Natural killer cell treated with Interleukin-12 subunit alpha and Interleukin-12 subunit beta and Interleukin-15 and Interleukin-18, amount 100 ng/mL, for 72 hours (primary cell): ENCODE measurements around the gene OR51I1. TPM values are rescaled to one million over a fixed set of nuclear protein-coding genes. Genes with fewer than 3 reads are reported as not detected.

ENCODE experiments used
- ATAC-seq, 2 donors: fragments of 150-1000 bp; cut with Tn5 transposase in 1 of 2; sonication (Bioruptor Pico), chemical (Tn5 transposase) in 1 of 2; 2 replicates each; pipeline ENCODE4 v1.10.0; 2021
- DNase-seq: peaks from one replicate; pipeline ENCODE4 v3.0.0; 2022; ENCODE audit warnings: low spot score
- H3K27ac Mint-ChIP-seq, 2 donors: 1 replicate in 1 of 2; 2 replicates in 1 of 2; pipeline ENCODE4 v1.8.0; 2022; ENCODE audit warnings: mixed read lengths in 2 of 2, mild to moderate bottlenecking in 1 of 2, moderate library complexity in 1 of 2
- H3K27me3 Mint-ChIP-seq, 2 donors: 1 replicate in 1 of 2; 2 replicates in 1 of 2; pipeline ENCODE4 v1.8.0; 2022; ENCODE audit warnings: mixed read lengths in 2 of 2
- H3K36me3 Mint-ChIP-seq: one replicate; pipeline ENCODE4 v1.8.0; 2022; ENCODE audit warnings: mixed read lengths
- H3K4me1 Mint-ChIP-seq, 2 donors: 1 replicate in 1 of 2; 2 replicates in 1 of 2; pipeline ENCODE4 v1.8.0; 2022; ENCODE audit warnings: low read depth in 2 of 2, mixed read lengths in 2 of 2, mild to moderate bottlenecking in 1 of 2
- H3K4me3 Mint-ChIP-seq: one replicate; pipeline ENCODE4 v1.8.0; 2022; ENCODE audit warnings: mixed read lengths
- H3K9me3 Mint-ChIP-seq: 2 replicates; pipeline ENCODE4 v1.8.0; 2022; ENCODE audit warnings: mixed read lengths
- total RNA-seq, 2 donors: library from RNA; stranded (reverse); gene quantifications; one replicate each; pipeline ENCODE4 v1.2.3, GENCODE V29; 2022

OR51I1 gene
- total RNA-seq, 2 donors from 2014 or later, result not detected

GRCh38 chr11:5423131-5423530 is 18.2 kb downstream of the OR51I1 start:
- no peak overlapping the region for H3K27ac Mint-ChIP-seq
- ATAC-seq (no peak), DNase-seq (no peak)
- peaks cover 18 to 27% of the 10 kb centered on the region in 2 donors for H3K27me3 Mint-ChIP-seq
- H3K4me3 Mint-ChIP-seq, result no peak overlapping the region
- no peaks in the 10 kb centered on the region for H3K4me1 Mint-ChIP-seq
- peaks cover 4% of the 10 kb centered on the region for H3K9me3 Mint-ChIP-seq
- no peaks in the 10 kb centered on the region for H3K36me3 Mint-ChIP-seq

- no peak for ATAC-seq
- Mint-ChIP-seq H3K4me3 (no peak within 1 kb of the TSS), H3K36me3 (no peaks in the 10 kb centered on the region), H3K4me1 (no peaks in the 10 kb centered on the region), H3K27ac (no peak within 1 kb of the TSS), H3K27me3 (peaks cover 14 to 20% of the 10 kb centered on the region in 2 donors), H3K9me3 (peaks cover 4% of the 10 kb centered on the region)
- no peak for DNase-seq
Observed at GRCh38 chr11:5421811-5422210, 19.5 kb downstream of the OR51I1 start, which contains the start of gene OR51Q1. TSS of gene OR51Q1 (plus strand) at chr11:5422111. CDS start at chr11:5422201, 90 bp downstream.

GRCh38 chr11:5420993-5421392 is 20.3 kb downstream of the OR51I1 start:
- H3K36me3 Mint-ChIP-seq, result no peaks in the 10 kb centered on the region
- H3K4me1 Mint-ChIP-seq, result no peaks in the 10 kb centered on the region
- H3K27ac Mint-ChIP-seq, result no peak overlapping the region
- peaks cover 13 to 20% of the 10 kb centered on the region in 2 donors for H3K27me3 Mint-ChIP-seq
- ATAC-seq (no peak), DNase-seq (no peak)
- H3K4me3 Mint-ChIP-seq, result no peak overlapping the region
- H3K9me3 Mint-ChIP-seq, result peaks cover 4% of the 10 kb centered on the region

GRCh38 chr11:5405173-5405572 is 36.1 kb downstream of the OR51I1 start:
- Mint-ChIP-seq H3K27me3 (peaks cover 12 to 30% of the 10 kb centered on the region in 2 donors), H3K4me3 (no peak overlapping the region), H3K36me3 (no peaks in the 10 kb centered on the region), H3K9me3 (peaks cover 10% of the 10 kb centered on the region), H3K4me1 (no peaks in the 10 kb centered on the region), H3K27ac (no peak overlapping the region)
- ATAC-seq (no peak), DNase-seq (no peak)

GRCh38 chr11:5398936-5399335 is 42.4 kb downstream of the OR51I1 start:
- Mint-ChIP-seq H3K27ac (no peak overlapping the region), H3K4me1 (no peaks in the 10 kb centered on the region), H3K4me3 (no peak overlapping the region), H3K36me3 (no peaks in the 10 kb centered on the region), H3K27me3 (peaks cover 0 to 3% of the 10 kb centered on the region in 2 donors), H3K9me3 (peaks cover 10% of the 10 kb centered on the region)
- no peak for ATAC-seq
- no peak for DNase-seq

- Mint-ChIP-seq H3K27me3 (peaks cover 0 to 3% of the 10 kb centered on the region in 2 donors), H3K4me1 (no peaks in the 10 kb centered on the region), H3K4me3 (no peak overlapping the region), H3K9me3 (peaks cover 3% of the 10 kb centered on the region), H3K27ac (no peak overlapping the region), H3K36me3 (no peaks in the 10 kb centered on the region)
- no peak for ATAC-seq
- DNase-seq, result no peak
Observed at GRCh38 chr11:5394091-5394490, 47.2 kb downstream of the OR51I1 start.

Other genes with a start within 250 kb of the OR51I1 start
- gene OR51V1, start 240.8 kb downstream of the OR51I1 start, total RNA-seq, result not detected
- gene HBB, start 214.4 kb downstream of the OR51I1 start, total RNA-seq, result not detected
- gene HBD, start 207.0 kb downstream of the OR51I1 start, total RNA-seq, result not detected
- gene HBG1, start 191.7 kb downstream of the OR51I1 start, total RNA-seq, result not detected
- gene HBG2, start 186.7 kb downstream of the OR51I1 start, total RNA-seq, result not detected
- gene HBE1, start 171.6 kb downstream of the OR51I1 start, total RNA-seq, result not detected
- not detected for gene OR51B4, start 139.6 kb downstream of the OR51I1 start, total RNA-seq
- not detected for gene OR51B2, start 117.2 kb downstream of the OR51I1 start, total RNA-seq
- gene OR51B5, start 98.0 kb downstream of the OR51I1 start, total RNA-seq, result not detected
- gene OR51B6, start 90.0 kb downstream of the OR51I1 start, total RNA-seq, result not detected
- not detected for gene OR51M1, start 57.7 kb downstream of the OR51I1 start, total RNA-seq
- not detected for gene OR51Q1, start 19.4 kb downstream of the OR51I1 start, total RNA-seq
- not detected for gene OR51I2, start 7.8 kb upstream of the OR51I1 start, total RNA-seq
- not detected for gene OR52D1, start 47.2 kb upstream of the OR51I1 start, total RNA-seq
- gene UBQLN3, start 68.4 kb upstream of the OR51I1 start, total RNA-seq, result not detected
- gene UBQLNL, start 75.2 kb upstream of the OR51I1 start, total RNA-seq, result under 1 TPM in 1 of 2 donors, not detected in 1; 0.17 TPM
- gene OR52H1, start 107.0 kb upstream of the OR51I1 start, total RNA-seq, result not detected
- not detected for gene OR52B6, start 139.4 kb upstream of the OR51I1 start, total RNA-seq
- gene TRIM6, start 155.1 kb upstream of the OR51I1 start, total RNA-seq, result under 1 TPM in 1 of 2 donors, not detected in 1; 0.31 TPM
- 1 to 10 TPM; 4.3 to 6.2 TPM for gene TRIM34, start 183.5 kb upstream of the OR51I1 start, total RNA-seq
- 10 to 100 TPM; 12.4 to 16.4 TPM for gene TRIM5, start 243.6 kb upstream of the OR51I1 start, total RNA-seq
- gene TRIM22, start 248.3 kb upstream of the OR51I1 start, total RNA-seq, result 100 to 1,000 TPM in 1 of 2 donors, 10 to 100 TPM in 1; 89.3 to 144 TPM